Stimulated activated CD8-positive, alpha-beta memory T cell treated with anti-CD3 and anti-CD28 coated beads, Interleukin-4, amount 100 ng/mL, for 48 hours (primary cell): ENCODE data around the gene CDH13.
A peak's percentile ranks its signal among the peaks of the same experiment; 100 is the strongest.

Source experiments
- DNase-seq: peaks from one replicate; pipeline ENCODE4 v3.0.0-alpha.2; 2020

The CDH13 gene

GRCh38 chr16:83328936-83329335, 702.2 kb downstream of the CDH13 start:
- no peak for DNase-seq

DNA sequence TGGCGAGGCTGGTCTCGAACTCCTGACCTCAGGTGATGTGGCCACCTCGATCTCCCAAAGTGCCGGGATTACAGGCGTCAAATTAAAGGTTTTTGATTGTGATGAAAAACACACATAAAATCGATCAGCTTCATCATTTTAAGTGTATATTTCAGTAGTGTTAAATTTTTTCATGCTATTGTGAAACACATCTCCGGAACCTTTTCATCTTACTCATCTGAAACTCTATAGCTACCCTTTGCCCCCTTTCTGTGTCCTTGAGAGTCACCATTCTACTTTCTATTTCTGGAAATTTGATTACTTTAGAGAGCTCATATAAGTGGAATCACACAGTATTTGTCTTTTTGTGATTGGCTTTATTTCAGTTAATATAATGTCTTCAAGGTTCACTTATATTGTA, 702.7 kb downstream of the CDH13 start:
- no peak for DNase-seq

GRCh38 chr16:83330251-83330650, 703.5 kb downstream of the CDH13 start:
- no peak for DNase-seq

GRCh38 chr16:83335076-83335475, 708.3 kb downstream of the CDH13 start:
- no peak for DNase-seq

- no peak for DNase-seq
These were observed 709.8 kb downstream of the CDH13 start for GRCh38 chr16:83336603-83337002.

- DNase-seq, result no peak
These were observed 711.4 kb downstream of the CDH13 start for GRCh38 chr16:83338138-83338537.

GRCh38 chr16:83338941-83339340, 712.2 kb downstream of the CDH13 start:
- no peak for DNase-seq

DNA sequence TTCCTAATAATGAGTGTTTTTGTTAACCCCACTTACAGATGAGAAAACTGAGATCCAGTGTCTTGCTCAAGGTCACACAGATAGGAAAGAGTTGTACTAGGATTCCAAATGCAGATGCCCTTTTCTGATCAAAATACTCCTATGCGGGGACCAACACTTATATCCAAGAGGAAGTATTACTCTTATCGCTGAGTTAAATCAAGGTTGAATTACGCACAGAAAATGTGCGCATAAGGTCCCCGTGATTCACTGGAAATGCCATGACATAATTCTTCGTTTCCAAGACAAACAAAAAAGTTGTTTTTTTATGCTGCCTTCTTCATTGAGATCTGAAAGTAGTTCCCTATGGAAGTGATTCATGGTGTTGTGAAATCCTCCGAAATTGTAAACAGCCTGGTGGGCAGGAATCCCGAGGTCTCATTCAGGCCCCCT, 717.2 kb downstream of the CDH13 start:
- DNase-seq, result no peak

DNA sequence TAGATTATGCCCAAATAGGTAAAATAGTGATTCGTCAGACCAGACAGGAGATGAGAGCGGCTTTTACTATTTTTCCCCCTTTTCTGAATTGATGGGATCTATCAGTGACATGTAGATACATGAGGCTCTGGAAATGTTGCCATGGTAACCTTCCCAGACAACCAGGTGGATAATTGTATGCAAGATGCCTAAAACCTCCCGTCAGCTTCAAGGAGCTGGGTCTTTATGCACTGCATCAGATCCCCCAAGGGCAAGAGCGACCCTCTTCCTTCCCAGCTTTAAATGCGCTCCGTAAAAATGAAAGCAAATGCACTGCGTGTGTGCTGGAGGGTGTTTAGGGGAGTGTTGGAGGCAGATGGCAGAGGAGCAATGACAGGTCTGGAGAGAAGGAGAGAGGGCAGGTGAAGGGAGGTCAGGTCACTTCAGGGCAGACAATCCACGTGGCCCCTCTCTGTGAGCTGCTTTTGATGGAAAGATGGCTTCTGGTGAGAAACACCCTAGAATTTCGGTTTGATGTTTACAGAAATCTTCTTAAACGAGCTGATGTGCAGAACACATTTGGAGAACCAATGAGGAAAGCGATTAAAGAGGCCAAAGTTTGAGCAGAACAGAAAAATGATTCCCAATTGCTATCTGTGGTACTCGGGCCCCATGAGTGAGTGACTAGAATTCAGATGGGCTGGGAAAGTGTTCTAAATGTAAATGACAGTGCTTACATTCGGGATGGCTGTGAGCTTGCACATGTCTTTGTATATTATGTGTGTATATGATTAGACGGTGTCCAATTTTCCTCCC, 719.3 kb downstream of the CDH13 start:
- DNase-seq, result no peak

GRCh38 chr16:83348991-83349390, 722.2 kb downstream of the CDH13 start:
- no peak for DNase-seq

DNA sequence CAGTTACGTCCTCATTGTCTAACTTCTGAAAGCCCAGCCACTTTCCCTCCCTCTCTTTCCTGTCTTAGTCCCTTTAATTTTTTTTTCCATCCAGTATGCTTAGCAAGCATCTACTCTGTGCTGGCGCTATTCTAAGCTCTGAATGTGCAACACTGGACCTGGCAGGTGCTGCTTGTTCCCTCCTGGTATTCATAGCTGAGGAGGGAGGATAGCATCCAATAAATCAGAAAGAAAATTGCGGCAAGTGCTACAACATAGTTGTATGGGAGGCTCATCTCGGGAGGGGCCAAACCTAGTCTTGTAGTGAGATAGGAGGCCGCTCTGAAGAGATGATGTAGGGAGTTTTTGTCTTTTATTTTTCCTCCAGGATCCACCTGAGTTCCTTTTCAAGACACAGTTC, 723.7 kb downstream of the CDH13 start:
- DNase-seq, result no peak

GRCh38 chr16:83351846-83352245, 725.1 kb downstream of the CDH13 start:
- no peak for DNase-seq

DNA sequence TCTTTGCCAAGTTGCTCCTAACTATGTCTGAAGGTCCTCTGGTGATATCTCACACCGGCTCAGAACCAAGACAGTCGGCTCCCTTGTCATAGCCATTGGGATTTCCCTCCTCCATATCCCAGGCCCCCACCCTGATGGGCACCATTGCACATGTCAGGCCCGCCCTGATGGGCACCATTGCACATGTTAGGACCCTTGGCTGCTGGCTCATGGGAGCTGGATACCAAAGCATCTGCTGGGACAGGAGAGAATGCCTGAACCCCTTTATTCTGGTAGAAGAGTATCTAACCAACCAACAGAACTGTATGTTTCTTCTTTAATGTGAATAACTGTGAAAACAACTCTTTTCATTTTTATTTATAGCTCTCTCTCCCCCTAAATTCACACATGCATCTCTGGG, 726.5 kb downstream of the CDH13 start:
- DNase-seq, result no peak

DNA sequence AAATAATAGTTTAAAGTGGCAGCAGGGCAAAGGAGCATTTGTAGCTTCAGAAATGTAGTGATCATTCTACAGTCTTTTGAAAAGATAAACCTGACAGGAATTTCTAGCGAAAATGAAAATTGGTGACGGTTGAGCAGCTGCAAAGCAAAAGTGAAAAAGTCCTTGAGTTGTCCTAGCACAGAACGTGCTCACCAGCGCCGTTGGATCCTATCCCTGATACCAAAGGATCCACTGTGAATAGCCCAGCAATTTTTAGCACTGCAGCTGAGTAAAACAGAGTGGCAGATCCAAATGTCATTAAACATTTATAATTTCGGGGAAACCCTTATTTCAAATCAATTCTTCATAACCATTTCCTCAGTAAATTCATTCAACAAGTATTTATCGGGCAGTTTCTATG, 727.2 kb downstream of the CDH13 start:
- no peak for DNase-seq

- no peak for DNase-seq
These were observed 728.9 kb downstream of the CDH13 start for GRCh38 chr16:83355570-83356218.

- DNase-seq, result peak; percentile 24
These were observed 729.5 kb downstream of the CDH13 start for GRCh38 chr16:83356266-83356665.

DNA sequence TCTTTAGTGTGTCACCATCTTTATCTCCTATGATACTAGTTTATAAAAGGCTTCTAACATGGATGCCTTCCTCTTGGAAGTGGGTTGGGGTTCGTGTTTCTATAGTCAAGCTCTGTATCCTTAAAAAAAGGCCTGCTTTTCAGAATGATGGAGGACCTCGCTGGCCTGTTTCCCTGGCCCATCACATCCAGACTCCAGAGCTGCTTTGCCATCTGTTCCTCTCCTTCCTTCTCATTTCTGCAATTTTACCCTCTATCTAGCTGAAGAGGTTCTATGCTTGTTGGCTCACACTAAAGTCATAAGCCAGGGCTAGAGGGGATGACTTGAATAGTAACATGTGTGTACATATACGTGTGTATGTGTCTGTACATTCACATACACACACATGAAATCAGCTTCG, 730.2 kb downstream of the CDH13 start:
- no peak for DNase-seq

DNA sequence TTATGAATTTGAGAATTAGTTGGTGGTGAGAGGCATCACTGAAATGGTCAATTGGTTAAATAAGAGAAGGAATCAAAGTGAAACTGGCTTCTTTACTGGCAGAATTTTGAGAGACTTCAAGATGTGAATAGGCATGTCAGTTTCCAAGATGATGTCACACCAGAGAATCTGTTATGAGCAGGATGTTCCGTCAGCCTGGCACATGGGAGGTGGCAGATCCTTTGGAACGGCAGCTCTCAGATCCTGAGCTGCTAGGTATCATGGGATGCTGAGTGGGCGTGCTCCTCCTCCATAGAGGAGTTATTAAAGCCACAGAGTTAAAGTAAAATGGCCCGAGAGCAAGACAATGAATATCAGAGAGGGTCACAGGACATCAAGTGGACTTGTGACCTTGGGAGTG, 736.8 kb downstream of the CDH13 start:
- DNase-seq, result no peak

- no peak for DNase-seq
These were observed 738.4 kb downstream of the CDH13 start for GRCh38 chr16:83365166-83365565.

DNA sequence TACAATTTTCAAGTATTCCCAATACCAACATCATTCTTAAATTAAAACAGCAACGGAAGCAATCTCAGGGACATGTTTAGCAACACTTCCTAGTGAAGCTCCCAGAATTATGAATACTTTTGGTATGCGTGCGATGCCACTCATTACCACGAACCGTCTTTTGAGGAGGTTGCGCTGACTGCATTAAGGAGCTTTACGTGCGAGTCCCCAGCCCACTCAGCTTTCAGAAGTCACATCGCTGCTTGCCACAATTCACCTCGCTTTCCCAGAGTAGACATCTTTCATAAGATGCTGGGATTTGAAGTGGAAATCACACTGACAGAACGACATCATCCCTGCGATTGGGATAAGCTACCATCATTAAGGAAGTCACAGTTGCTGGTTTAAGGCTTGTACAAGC, 739.5 kb downstream of the CDH13 start:
- no peak for DNase-seq

DNA sequence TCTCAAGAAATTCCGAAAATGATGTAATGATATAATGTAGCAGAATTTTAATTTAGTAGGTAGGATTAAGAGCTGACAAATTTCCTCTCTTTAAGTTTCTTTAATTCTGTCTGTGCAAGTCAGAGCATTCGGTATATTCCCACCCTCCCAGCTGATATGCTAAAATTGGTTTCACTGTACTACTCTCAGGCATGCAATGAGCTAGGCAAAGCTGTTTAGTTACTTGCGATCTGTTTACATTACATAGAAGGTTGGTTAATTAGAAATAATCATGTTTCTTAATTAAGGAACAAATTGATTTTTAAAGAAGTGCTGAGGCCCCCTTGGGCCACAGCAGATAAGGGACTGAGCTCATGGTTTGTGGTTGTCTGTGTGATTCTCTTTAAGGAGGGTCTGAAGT, 748.2 kb downstream of the CDH13 start:
- DNase-seq, result no peak

GRCh38 chr16:83389751-83390150, 763.0 kb downstream of the CDH13 start:
- no peak for DNase-seq

- DNase-seq, result no peak
These were observed 764.0 kb downstream of the CDH13 start for GRCh38 chr16:83390759-83391158.

DNA sequence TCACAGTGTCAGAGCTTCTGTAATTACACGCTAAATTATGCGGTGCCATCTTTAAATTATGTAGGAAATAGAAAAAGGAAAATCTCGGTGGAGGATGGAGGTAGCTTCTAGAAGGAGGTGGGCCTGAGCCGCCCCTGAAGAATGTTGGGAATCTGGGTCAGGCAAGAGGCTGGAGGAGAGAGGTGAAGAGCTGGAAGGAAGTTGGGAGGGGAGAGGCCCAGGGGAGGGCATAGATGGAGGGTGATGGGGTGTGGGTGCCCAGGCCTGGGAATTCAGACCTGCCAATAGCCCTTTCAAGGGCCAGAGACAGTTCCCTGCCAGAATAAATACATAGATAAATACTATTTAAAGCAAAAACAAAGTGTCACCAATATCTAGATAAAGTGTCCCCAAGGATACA, 766.0 kb downstream of the CDH13 start:
- DNase-seq, result no peak
